ENCODE measurements around the gene PLA2G4E. TPM values are rescaled to one million over a fixed set of nuclear protein-coding genes. Genes with fewer than 3 reads are reported as not detected.

PLA2G4E gene
- total and polyA plus RNA-seq, 2 of the 13 experiments (the other 11 are each of a cell fraction or from before 2014, with no cell fraction given), result not detected

DNA sequence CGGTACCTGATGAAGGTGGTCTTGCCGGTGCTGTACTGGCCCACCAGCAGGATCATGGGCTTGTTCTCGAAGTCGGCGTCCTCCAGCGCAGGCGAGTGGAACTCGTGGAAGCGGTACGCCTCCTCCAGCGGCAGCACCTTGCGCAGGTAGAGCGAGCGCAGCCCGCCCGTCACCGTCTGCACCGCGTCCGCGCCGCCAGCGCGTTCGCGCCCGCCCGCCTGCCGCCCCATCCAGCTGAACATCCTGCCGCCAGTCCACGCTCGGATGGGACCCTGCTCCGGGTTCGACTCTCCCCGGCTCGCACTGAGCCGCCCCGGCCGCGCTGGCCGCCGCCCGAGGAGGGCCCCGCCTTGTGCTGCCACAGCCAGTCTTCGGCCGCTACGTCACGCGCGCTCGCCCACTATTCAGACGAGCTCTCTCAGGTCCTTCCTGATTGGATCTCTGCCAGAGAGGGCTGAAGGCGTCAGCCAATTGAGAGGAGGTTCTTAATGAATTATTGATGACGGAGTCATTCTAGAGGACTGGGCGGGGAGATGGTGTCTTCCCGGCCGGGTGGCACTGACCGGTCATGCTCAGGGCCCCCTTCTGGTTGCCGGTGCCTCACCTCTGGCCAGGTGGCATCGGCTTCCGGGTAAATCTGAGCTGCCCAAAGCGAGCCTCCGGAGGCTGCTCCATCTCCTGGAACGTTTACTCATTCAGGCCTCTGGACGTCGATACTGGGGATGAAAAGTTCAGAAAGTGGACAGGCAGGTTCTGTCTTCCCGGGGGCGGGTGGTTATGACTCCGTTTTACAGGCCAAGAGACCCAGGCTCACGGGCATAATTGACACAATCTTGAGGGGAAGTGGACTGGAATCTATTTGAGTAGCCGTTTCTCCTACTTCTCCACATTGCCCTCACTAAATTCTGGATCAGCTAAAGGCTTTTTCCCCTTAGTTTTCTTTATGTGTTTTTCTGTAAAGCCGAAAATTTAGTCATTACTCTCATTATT lies 48.3 kb downstream of the PLA2G4E start, which contains the start of gene EHD4 (continued):
- peak; percentile 24; the same call in 1 of the 2 replicates for TF ChIP-seq ZIK1 (CRISPR knock-in tag; IDR thresholded peaks at IDR 0.05; ENCODE audit: borderline replicate concordance, low read depth)
- TF ChIP-seq ZNF547 (CRISPR knock-in tag; IDR thresholded peaks at IDR 0.05), result peak; percentile 84
- no peak for TF ChIP-seq ZNF75D (CRISPR knock-in tag; IDR thresholded peaks at IDR 0.05; ENCODE audit: borderline replicate concordance)
- TF ChIP-seq ZNF644 (CRISPR knock-in tag; IDR thresholded peaks at IDR 0.05; ENCODE audit: low read depth), result no peak
- TF ChIP-seq, protein P1, sequence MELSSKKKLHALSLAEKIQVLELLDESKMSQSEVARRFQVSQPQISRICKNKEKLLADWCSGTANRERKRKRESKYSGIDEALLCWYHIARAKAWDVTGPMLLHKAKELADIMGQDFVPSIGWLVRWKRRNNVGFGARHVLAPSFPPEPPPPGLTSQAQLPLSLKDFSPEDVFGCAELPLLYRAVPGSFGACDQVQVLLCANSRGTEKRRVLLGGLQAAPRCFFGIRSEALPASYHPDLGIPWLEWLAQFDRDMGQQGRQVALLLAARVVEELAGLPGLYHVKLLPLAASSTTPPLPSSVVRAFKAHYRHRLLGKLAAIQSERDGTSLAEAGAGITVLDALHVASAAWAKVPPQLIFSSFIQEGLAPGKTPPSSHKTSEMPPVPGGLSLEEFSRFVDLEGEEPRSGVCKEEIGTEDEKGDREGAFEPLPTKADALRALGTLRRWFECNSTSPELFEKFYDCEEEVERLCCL (CRISPR knock-in tag; IDR thresholded peaks at IDR 0.05; ENCODE audit: borderline replicate concordance), result no peak
- 0 out of 2 replicates have a peak, but pooled peaks have one; percentile 69 for TF ChIP-seq ZNF383 (CRISPR knock-in tag; IDR thresholded peaks at IDR 0.05; ENCODE audit: borderline replicate concordance)
- TF ChIP-seq, protein P2, sequence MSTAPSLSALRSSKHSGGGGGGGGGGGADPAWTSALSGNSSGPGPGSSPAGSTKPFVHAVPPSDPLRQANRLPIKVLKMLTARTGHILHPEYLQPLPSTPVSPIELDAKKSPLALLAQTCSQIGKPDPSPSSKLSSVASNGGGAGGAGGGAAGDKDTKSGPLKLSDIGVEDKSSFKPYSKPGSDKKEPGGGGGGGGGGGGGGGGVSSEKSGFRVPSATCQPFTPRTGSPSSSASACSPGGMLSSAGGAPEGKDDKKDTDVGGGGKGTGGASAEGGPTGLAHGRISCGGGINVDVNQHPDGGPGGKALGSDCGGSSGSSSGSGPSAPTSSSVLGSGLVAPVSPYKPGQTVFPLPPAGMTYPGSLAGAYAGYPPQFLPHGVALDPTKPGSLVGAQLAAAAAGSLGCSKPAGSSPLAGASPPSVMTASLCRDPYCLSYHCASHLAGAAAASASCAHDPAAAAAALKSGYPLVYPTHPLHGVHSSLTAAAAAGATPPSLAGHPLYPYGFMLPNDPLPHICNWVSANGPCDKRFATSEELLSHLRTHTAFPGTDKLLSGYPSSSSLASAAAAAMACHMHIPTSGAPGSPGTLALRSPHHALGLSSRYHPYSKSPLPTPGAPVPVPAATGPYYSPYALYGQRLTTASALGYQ (CRISPR knock-in tag; IDR thresholded peaks at IDR 0.05), result no peak
- TF ChIP-seq ZNF891 (CRISPR knock-in tag; IDR thresholded peaks at IDR 0.05), result no peak
- TF ChIP-seq, protein P3, sequence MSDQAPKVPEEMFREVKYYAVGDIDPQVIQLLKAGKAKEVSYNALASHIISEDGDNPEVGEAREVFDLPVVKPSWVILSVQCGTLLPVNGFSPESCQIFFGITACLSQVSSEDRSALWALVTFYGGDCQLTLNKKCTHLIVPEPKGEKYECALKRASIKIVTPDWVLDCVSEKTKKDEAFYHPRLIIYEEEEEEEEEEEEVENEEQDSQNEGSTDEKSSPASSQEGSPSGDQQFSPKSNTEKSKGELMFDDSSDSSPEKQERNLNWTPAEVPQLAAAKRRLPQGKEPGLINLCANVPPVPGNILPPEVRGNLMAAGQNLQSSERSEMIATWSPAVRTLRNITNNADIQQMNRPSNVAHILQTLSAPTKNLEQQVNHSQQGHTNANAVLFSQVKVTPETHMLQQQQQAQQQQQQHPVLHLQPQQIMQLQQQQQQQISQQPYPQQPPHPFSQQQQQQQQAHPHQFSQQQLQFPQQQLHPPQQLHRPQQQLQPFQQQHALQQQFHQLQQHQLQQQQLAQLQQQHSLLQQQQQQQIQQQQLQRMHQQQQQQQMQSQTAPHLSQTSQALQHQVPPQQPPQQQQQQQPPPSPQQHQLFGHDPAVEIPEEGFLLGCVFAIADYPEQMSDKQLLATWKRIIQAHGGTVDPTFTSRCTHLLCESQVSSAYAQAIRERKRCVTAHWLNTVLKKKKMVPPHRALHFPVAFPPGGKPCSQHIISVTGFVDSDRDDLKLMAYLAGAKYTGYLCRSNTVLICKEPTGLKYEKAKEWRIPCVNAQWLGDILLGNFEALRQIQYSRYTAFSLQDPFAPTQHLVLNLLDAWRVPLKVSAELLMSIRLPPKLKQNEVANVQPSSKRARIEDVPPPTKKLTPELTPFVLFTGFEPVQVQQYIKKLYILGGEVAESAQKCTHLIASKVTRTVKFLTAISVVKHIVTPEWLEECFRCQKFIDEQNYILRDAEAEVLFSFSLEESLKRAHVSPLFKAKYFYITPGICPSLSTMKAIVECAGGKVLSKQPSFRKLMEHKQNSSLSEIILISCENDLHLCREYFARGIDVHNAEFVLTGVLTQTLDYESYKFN (CRISPR knock-in tag; conservative IDR thresholded peaks at IDR 0.05), result no peak
- TF ChIP-seq ERF (CRISPR knock-in tag; IDR thresholded peaks at IDR 0.05), result peak; percentile 12; the same call in 1 of the 2 replicates
- no peak for TF ChIP-seq PCBP1 (IDR thresholded peaks at IDR 0.05; ENCODE audit: borderline replicate concordance, low read depth, low read length)
- TF ChIP-seq ZNF724P (CRISPR knock-in tag; IDR thresholded peaks at IDR 0.05; ENCODE audit: borderline replicate concordance), result no peak
- TF ChIP-seq MXD4 (CRISPR knock-in tag; IDR thresholded peaks at IDR 0.05), result peak; percentile 44; the same call in 1 of the 2 replicates
- peak; percentile 75; the same call in 1 of the 2 replicates for TF ChIP-seq TMF1 (CRISPR knock-in tag; IDR thresholded peaks at IDR 0.05; ENCODE audit: low read depth)
- TF ChIP-seq MBD4 (IDR thresholded peaks at IDR 0.05; ENCODE audit: borderline replicate concordance, low read length), result no peak
- TF ChIP-seq CBX2 (IDR thresholded peaks at IDR 0.05; ENCODE audit: low read depth, low read length), result no peak
- TF ChIP-seq CBX2 (CRISPR knock-in tag; IDR thresholded peaks at IDR 0.05; ENCODE audit: low read depth), result no peak
- no peak for TF ChIP-seq CBX1 (IDR thresholded peaks at IDR 0.05; ENCODE audit: low read depth)
- TF ChIP-seq ZFY (CRISPR knock-in tag; IDR thresholded peaks at IDR 0.05), result peak; percentile 53
- TF ChIP-seq SNAPC2 (CRISPR knock-in tag; IDR thresholded peaks at IDR 0.05), result 0 out of 2 replicates have a peak, but pooled peaks have one; percentile 32
- TF ChIP-seq ZNF549 (CRISPR knock-in tag; IDR thresholded peaks at IDR 0.05), result no peak

All from HepG2 (cell line).